ENCODE measurements around the gene GALNT14.

The GALNT14 gene

GRCh38 chr2:31083234-31083993, 54.8 kb downstream of the GALNT14 start:
- no peak for DNase-seq

GRCh38 chr2:31082002-31082401, 56.2 kb downstream of the GALNT14 start:
- DNase-seq = no peak

- no peak for DNase-seq
These were observed 56.7 kb downstream of the GALNT14 start for GRCh38 chr2:31081492-31081891.

GRCh38 chr2:31080361-31080760, 57.9 kb downstream of the GALNT14 start:
- DNase-seq = no peak

- no peak for DNase-seq
These were observed 58.6 kb downstream of the GALNT14 start for GRCh38 chr2:31079665-31080064.

- no peak for DNase-seq
These were observed 59.6 kb downstream of the GALNT14 start for GRCh38 chr2:31078579-31079105.

GRCh38 chr2:31078011-31078410, 60.2 kb downstream of the GALNT14 start:
- no peak for DNase-seq

- DNase-seq = no peak
These were observed 62.2 kb downstream of the GALNT14 start for GRCh38 chr2:31075941-31076590.

- no peak for DNase-seq
These were observed 62.8 kb downstream of the GALNT14 start for GRCh38 chr2:31075431-31075830.

GRCh38 chr2:31071741-31072140, 66.5 kb downstream of the GALNT14 start:
- no peak for DNase-seq

- DNase-seq = no peak
These were observed 67.7 kb downstream of the GALNT14 start for GRCh38 chr2:31070339-31071125.

- DNase-seq = no peak
These were observed 68.5 kb downstream of the GALNT14 start for GRCh38 chr2:31069643-31070325.

GRCh38 chr2:31067259-31067658, 71.0 kb downstream of the GALNT14 start:
- DNase-seq = no peak

- peak; percentile 3 to 27 for DNase-seq
These were observed 71.7 kb downstream of the GALNT14 start for GRCh38 chr2:31066551-31066950.

GRCh38 chr2:31066086-31066485, 72.2 kb downstream of the GALNT14 start:
- DNase-seq = no peak

- no peak for DNase-seq
These were observed 72.9 kb downstream of the GALNT14 start for GRCh38 chr2:31065356-31065755.

GRCh38 chr2:31060397-31060796, 77.8 kb downstream of the GALNT14 start:
- no peak for DNase-seq

GRCh38 chr2:31058096-31059035, 79.9 kb downstream of the GALNT14 start:
- no peak for DNase-seq

GRCh38 chr2:31057691-31058090, 80.5 kb downstream of the GALNT14 start:
- no peak for DNase-seq

GRCh38 chr2:31055938-31056337, 82.3 kb downstream of the GALNT14 start:
- DNase-seq = no peak

- DNase-seq = no peak
These were observed 83.3 kb downstream of the GALNT14 start for GRCh38 chr2:31054842-31055388.

Measured in hippocampal formation (tissue), 2 donors.